CD4-positive, alpha-beta T cell treated with Interleukin-2 at 100 ng/mL for 4 hours (primary cell): ENCODE results near the gene ATG101.

Source experiments
- DNase-seq: peaks from one replicate; pipeline ENCODE4 v3.0.0-alpha.2; 2020; ENCODE audit warnings: low spot score

The ATG101 gene

DNA sequence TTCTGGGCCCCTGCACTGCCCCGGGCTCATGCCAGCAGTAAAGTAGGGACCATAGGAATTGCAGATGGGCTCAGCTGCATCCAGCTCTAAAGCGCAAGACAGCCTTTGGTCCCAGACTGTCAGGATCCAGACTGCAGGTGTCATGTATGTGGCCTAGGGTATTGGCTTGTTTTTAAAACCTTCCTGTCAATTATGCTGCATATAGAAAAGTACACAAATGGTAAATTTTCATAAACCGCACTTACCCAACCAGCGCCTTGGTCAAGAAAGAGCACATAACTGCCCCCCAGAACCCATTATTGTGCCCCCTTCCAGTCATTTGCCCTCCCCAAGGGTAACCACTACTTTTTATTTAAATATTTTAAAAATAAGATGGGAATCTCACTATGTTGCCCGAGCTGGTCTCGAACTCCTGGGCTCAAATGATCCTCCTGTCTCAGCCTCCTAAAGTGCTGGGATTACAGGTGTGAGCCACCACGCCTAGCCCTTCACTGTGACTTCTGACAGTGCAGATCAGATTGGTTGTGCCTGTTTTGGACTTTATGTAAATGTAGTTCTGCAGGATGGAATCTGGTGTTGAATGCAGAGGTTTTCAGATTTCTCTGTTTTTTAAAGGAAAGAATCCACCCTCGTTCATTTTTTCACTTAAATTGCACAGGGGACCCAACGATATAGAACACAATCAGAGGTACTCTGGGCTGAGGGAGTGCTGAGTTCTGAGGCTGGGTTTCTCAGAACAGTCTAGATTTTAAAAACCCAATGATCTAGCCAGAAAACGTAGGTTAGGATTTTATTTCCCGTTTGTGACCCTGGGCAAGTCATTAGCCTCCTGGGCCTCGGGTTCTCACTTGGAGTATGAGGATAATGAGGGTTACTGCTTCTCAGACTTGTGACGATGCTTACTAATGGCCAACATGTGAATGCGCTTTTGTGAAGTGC is 11.9 kb upstream of the ATG101 start:
- no peak for DNase-seq

DNA sequence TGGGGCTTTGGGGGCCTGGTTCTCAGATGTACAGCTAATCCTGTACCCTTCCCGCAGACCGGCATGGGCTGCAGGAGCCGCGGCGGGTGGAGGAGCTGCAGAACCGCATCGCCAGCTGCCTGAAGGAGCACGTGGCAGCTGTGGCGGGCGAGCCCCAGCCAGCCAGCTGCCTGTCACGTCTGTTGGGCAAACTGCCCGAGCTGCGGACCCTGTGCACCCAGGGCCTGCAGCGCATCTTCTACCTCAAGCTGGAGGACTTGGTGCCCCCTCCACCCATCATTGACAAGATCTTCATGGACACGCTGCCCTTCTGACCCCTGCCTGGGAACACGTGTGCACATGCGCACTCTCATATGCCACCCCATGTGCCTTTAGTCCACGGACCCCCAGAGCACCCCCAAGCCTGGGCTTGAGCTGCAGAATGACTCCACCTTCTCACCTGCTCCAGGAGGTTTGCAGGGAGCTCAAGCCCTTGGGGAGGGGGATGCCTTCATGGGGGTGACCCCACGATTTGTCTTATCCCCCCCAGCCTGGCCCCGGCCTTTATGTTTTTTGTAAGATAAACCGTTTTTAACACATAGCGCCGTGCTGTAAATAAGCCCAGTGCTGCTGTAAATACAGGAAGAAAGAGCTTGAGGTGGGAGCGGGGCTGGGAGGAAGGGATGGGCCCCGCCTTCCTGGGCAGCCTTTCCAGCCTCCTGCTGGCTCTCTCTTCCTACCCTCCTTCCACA is 11.0 kb upstream of the ATG101 start:
- DNase-seq = no peak

DNA sequence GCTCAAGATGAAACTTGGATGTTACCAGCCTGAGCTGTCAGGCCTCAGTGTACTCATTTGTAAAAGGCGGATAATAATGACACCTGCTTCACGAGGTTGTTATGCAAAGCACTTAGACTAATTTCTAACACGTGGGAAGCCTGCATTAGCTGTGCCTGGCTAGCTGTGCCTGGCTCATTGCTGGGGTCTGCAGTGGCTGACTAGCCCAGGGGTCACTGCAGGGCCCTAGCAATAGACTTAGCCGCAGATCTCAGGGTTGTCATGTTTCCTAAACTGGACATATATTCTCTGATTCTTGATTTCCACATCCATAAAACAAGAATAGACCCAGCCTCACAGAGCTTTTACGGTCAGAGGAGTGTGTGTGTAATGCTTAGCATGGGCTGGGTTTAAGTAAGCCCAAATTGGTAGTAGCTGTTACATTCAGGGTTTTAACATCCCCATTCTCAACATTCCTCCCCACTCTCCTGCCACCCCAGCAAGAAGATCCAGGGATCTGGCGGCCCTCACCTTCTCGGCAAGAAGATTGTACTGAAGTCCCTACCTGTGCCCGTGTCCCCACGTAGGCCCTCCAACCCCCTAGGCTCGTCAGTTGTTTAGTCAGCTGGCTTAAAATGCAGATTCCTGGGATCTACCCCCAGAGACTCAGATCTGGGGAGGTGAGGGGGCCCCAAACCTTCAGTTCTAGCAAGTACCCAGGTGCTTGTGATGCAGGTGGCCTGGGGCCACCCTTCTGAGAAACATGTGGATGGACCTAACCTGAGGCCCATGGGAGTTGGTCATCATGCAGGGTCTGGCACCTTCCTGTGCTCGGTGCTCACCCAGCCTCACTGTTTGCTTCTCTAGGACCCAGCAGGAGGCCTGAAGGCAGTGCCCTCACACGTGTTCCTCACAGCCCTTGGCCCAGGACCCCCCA is 9.9 kb upstream of the ATG101 start:
- no peak for DNase-seq

DNA sequence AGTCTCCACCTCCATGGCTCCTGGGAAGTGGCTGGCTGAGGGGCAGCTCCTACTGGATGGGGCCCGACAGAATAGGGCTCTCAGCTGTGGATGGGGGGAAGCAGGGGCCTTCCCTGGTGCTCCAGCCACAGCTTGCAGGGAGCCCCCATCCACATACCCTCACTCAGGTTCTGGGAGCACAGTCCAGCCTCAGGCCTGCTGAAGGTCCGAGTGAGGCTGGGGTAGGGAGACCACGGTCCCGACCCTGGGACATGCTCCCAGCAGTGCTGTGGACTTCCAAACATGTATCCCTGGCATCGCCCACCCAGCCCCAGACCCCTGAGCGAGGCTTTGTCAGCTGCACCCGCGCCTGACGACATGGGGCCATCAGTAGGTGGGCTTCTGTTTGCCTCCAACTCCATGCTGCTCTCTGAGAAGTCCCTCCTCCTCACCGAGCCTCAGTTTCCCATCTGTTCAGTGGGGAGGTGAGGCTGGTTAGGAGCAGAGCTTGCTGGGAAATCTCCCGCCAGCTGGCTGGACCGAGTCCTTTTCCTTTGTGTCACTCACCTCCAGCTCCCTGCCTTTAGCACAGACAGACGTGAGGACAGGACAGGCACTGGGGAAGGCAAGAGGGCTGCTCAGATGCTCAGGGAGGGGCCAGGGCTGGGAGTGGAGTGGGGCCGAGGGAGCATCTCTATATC is 9.1 kb upstream of the ATG101 start:
- no peak for DNase-seq

DNA sequence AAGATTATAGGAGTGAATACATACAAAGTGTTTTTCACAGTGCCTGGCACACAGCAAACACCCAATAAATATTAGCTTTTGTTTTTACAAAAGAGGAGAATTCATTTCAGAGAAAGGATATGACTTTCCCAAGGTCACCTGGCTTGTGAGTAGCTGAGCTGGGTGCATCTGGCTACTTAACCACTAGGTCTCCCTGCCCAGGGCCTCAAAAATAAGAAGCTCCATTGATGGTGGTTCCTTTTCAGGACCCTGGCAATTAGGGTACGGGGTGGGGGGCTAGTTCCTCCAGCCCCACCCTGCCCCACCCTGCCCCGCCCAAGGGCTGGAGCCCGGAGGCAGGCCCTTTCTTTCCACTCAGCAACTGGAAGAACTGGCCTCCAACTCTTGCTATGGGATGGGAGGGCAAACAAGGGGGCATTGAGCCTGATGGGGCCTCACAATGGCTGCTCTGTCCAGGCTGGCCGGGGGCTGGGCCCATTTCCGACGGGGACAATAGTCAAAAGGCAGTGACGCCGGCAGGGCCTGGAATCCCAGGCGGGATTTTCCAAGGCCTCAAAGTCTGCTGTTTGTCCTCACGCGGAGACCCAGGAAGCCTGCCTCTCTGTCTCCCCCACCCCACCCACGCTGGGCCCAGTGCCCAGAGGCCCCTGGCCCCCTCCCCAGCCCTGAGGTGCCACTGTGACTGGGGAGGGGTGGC is 8.2 kb upstream of the ATG101 start:
- no peak for DNase-seq

DNA sequence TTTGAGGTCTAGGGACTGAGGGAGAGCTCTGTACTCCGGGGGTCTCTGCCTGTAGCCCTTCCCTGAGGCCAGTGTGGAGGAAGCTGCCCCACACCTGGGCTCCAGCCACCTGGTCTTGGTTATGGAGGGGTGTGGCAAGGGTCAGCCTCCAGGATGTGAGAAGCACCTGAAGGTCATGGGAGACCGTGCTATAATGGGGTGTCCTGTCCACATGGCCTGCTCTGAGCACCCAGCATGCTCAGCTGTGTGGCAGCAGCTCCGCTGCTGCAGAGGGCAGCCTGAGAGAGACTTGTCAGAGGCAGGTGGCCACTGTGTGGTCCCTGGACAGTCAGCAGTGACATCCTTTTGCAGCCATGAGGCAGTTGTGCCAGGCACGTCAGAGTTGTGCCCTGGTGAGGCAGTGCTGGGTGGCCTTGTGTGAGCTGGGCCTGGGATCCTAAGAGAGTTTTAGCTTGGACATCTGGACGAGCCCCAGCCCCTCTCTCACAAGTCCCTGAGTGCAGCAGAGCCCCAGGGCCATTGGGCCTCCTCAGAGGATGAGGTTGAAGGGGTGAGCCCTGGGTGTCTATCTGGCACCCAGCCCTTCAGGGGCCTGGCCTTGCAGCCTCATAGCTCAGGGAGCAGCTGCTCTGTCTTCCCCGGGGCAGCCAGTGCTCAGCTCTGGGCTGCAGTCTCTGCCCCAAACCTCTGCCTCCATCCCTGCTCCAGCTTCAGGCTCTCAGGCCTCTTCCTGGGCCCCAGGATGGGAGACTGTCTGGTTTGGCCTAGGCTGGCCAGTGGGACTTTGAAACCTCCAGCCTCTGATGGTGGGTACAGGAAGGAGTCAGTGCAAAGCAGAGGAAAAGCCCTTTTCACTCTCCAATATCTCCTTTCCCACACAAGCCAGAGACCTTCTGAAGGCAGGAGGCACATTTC is 7.4 kb upstream of the ATG101 start:
- DNase-seq = no peak

DNA sequence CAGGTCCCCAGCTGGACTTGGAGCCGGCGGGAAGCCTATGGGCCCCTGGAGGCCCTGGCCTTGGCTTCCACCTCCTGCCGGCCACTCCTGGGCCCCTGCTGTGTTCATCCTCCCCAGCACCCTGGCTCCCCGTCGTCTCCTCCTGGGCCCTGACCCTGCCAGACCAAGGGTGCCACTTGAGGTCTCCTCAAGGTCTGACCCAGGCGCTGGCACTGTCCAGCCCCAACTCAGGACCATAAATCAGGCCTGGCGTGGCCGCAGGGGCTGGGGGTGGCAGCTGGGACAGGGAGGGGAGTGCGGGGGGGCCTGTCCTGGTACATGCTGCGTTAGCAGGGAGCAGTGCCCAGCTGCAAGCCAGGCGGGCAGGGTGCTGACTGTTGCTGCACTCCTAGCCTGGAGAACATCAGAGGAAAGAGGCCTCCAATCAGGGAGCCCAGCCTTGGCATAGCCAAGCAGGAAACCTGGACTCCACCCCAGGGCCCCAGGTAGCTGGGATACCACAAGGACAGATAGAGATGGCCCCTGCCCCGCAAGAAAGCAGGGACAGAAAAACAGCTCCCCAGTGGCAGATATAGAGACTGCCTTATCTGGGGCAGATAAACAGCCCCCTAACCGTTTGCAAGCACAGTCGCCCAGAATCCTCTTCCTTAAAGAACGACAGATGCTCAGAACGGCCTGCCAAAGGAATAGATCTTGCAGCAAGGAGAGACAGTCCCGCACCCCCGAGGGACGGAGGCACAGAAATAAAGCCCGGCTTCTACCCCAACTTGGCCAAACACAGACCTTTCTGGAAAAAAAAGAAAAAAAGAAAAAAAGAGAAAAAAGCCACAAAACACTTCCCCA is 6.5 kb upstream of the ATG101 start:
- DNase-seq = no peak

DNA sequence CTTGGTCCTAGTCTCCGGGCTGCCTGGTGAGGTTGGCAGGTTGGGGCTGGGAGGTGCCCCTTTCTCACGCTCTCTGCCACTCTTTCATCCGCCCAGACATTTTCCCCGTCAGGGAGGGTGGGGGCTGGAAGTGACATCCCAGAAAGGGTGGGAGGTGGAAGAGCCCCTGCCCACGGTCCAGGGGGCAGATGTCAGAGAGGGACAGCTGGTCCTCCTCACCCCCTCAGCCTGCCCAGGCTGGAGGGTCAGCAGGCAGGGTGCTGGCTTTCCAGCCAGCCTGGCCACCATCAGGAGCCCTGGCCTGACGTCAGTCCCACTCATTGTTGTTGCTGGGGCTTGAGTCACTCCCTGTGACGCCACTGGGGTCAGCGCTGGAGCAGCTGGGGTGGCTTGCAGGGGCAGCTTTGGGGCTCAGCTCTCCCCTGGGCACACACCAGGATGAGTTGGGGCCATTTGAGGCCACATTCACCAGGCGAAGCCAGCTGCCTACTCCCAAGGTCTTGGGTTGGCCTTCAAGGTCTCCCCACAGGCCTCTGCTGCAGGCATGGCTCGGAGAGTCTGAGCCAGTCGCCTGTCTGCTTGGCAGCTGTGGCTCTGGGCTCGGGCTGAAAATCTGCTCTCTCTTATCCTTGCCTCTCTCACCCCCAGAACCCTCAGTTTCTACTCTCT is 5.7 kb upstream of the ATG101 start:
- DNase-seq = no peak

DNA sequence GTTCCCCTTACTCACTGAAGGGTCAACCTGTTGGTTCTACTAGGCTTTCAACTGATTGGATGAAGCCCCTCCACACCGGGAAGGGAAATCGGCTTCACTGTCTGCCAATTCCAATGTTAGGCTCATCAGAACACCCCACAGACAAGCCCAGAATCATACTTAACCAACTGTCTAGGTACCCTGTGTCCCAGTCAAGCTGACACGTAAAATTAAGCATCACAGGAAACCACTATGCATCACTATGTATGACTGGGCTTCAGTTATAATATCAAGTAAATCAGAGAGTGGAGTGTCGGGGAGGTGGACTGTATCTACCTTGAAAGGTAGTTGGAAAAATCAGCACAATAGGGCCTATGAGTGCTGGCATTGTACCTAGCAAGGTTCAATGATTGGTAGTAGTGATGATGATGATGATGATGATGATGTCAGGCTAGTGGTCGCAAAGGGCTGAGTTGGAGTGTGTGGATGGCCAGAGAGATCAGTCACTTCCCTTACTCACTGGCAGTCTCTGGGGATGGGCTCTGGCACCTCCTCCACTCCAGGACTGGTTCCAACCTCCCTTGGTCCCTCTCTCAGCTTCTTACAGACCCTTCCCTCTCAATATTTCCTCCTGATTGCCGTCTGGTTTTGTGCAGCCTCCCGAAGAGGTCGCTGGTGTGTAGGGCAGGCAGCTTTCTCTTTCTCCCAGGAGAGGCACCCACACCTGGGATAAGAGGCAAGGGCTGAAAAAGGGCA is 3.3 kb upstream of the ATG101 start:
- no peak for DNase-seq

DNA sequence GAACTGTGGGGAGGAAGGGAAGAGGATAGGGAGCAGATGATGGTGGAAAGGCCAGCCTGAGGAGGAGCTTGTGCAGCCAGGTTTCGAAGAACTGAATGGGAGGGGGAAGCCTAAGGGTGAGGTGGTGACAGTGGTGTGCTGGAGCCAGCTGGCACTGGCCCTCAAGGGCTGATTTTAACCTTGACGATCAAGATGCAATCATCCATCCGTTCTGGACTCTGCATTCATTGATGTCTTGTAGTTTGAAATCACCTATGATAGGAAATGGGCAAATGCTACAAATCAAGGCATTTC is 2.8 kb upstream of the ATG101 start:
- no peak for DNase-seq

DNA sequence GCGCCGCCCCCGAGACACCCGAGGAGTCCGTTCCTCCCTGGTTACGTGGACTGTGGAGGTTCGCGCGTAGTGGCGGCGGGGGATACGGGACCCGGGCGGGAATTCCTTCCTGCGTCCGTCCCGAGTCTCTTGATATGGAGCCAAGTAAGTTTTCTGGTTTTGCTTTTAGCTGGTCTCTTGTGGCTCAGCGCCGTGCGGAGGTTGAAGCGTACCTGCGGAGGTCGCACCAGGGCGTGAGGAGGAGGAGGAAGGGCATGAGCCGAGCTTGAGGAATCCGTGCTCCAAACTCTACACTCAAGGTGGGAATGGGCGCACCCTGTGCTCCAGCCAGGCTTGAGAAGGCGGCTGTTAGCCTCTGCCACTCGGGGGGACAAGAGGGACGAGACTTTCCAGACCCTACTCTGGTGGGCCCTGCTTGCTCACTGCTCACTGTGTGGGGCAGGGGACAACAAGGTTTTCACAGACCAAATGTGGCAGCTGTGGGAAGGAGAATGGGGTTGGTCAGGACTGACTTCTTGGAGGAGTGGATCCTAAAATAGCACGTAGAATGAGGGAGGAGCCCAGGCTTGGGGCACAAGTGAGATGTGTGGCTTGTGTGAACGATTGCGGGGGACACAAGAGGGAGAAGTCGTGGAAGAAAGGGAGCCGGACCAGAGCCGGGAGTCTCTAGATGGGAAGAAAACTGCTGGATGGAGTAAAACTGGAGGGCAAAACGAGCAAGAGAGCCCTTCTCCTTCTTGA is 577 bp downstream of the ATG101 start:
- no peak for DNase-seq

DNA sequence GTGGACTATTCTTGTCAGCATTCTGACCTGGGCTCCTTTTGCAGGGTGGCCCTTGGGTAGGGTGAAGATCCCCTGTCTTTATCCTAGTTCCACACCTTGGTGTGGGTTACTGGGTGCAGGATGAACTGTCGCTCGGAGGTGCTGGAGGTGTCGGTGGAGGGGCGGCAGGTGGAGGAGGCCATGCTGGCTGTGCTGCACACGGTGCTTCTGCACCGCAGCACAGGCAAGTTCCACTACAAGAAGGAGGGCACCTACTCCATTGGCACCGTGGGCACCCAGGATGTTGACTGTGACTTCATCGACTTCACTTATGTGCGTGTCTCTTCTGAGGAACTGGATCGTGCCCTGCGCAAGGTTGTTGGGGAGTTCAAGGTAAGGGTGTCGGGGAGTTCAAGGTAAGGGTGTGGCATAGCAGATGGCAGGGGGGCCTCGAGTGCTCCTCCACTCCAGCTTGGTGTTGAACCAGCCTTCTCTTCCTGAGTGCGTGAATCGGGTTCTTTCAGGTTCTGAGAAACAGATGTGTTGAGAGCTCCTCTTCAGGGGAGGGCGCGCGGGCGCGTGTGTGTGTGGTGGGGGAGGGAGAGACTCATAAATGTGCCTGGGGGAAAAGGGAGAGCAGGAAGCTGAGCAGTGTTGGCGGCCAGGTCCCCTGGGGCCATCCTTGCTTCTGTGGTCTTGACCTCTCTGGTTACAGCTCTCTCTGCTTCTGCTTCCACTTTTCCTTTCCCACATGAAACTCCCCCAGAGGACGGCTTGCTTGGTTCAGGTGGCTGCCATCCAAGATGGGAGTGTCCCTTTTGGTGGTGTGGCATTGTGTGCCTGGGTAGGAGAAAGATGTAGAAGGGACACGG is 4.0 kb downstream of the ATG101 start:
- no peak for DNase-seq

DNA sequence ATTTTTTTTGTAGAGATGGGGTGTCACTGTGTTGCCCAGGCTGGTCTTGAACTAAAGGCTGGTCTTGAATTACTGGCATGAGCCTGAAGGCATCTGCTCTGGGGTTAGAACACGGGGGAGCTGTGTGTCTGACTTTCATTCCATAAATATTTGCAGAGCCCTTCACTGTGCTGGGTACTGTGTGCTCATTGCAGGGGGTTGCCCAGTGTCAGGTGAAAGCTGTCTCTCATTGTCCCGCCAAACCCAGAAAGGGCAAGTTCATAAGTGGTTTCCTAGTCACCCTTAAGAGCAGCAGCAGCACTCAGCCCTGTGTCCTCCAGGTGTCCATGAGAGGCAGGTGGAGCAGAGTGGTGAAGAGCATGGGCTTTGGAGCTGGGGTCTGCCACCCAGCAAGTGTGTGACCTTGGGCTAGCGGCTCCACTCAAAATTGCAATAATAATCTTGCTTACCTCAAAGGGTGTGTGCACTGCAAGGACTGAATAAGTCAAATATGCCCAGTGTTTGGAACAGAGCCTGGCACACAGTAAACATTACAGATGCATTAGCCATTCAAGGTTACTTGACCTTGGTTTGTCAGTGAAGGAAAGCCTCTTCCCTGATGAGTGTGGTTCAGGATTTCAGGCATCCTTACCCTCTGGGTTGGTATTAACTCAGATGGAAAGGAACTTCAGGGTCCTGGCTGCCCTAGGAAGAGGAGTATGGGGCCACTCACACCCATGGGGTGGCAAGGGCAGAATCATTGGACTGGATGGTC is 5.4 kb downstream of the ATG101 start:
- no peak for DNase-seq

DNA sequence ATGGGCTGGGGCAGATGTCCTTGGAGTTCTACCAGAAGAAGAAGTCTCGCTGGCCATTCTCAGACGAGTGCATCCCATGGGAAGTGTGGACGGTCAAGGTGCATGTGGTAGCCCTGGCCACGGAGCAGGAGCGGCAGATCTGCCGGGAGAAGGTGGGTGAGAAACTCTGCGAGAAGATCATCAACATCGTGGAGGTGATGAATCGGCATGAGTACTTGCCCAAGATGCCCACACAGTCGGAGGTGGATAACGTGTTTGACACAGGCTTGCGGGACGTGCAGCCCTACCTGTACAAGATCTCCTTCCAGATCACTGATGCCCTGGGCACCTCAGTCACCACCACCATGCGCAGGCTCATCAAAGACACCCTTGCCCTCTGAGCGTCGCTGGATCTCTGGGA is 7.0 kb downstream of the ATG101 start:
- DNase-seq = no peak

DNA sequence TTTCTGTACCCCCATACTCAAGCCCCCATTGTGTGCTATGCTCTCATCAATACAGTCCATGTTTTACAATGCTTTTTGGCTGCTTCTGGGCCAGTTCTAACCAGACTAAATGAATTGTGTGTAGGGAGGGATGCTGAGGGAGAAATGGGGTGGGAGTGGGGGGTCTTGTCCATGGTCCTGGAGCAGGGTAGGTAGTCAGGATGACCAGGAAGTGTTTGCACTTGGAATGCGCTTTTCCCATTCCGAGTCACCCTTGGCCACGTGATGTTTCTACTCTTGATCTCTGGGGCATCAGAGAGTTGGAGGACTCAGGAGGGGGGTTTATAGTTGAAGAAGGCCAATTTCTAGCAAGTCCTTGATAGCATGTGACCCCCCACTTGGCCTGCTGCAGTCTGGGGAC is 8.5 kb downstream of the ATG101 start:
- no peak for DNase-seq
